Measurements from ENCODE around the gene CIART.
"Not testable (repeated sequence)": the region's sequence is repeated elsewhere in the genome, so short reads cannot be mapped to it uniquely, and the experiment has no call there.

The CIART gene

DNA sequence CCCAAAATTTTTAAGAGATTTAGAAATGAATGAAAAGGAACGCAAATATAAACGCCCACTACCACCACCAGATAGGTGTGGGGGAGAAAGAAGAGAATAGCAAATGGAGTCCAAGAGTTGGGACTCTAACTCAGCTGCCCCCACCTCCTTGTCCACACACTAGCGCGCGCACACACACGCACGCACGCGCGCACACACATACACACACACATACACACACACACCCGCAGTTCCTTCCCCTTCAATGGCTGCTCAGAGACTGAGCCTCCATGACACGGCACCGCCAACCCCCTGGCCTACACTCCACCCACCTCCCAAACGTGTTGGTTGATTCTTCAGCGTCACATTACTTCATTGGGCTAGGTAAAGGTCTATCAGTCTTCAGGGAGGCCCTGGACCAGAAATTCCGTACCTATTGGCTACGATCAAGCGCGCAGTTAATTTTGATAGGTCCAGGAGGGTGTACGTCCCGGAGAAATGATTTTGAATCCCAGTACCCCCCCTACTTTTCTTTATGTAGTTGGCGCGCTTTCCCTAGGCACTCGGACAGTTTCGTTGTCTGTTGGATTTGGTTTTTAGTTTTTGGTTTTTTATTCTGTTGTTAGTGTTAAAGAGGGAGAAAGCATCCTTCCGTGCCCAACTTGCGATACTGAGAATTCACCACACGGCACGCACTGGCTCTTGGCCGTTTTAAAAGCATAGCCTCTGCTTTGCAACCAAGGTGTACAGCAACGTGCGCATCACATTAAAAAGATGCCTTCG lies 46.3 kb upstream of the CIART start, which contains the start of gene ANP32E:
TSS of gene ANP32E (minus strand) at position 261 of the 762 bp plus-strand sequence. CDS start 326 bp downstream, outside the sequence.
- peaks cover 6% of the 10 kb centered on the region; the same call in 1 of the 2 replicates for H4K20me1 ChIP-seq (ENCODE audit: insufficient read depth, low read length)
- peak within 1 kb of the TSS; percentile 93 for H3K9ac ChIP-seq (ENCODE audit: low read length)
- peaks cover 48% of the 10 kb centered on the region for H3K79me2 ChIP-seq (ENCODE audit: low read length)
- H3K27ac ChIP-seq (ENCODE audit: low read length) = peak within 1 kb of the TSS; percentile 92
- H3K36me3 ChIP-seq (replicated peaks; ENCODE audit: insufficient read depth, low read length) = no peaks in the 10 kb centered on the region; the same call in 1 of the 2 replicates
- peak within 1 kb of the TSS; percentile 69 for H3K4me2 ChIP-seq (ENCODE audit: low read depth, low read length)
- TF ChIP-seq EZH2 (optimal IDR thresholded peaks at IDR 0.05; ENCODE audit: low read depth, low read length) (no peak), EZH2phosphoT487 (IDR thresholded peaks at IDR 0.05; ENCODE audit: low read length) (no peak)
- TF ChIP-seq, protein P1, sequence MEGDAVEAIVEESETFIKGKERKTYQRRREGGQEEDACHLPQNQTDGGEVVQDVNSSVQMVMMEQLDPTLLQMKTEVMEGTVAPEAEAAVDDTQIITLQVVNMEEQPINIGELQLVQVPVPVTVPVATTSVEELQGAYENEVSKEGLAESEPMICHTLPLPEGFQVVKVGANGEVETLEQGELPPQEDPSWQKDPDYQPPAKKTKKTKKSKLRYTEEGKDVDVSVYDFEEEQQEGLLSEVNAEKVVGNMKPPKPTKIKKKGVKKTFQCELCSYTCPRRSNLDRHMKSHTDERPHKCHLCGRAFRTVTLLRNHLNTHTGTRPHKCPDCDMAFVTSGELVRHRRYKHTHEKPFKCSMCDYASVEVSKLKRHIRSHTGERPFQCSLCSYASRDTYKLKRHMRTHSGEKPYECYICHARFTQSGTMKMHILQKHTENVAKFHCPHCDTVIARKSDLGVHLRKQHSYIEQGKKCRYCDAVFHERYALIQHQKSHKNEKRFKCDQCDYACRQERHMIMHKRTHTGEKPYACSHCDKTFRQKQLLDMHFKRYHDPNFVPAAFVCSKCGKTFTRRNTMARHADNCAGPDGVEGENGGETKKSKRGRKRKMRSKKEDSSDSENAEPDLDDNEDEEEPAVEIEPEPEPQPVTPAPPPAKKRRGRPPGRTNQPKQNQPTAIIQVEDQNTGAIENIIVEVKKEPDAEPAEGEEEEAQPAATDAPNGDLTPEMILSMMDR (IDR thresholded peaks at IDR 0.05; ENCODE audit: low read length) = peak; percentile 49; the same call in 1 of the 2 replicates
- no peaks in the 10 kb centered on the region for H3K9me3 ChIP-seq (replicated peaks; ENCODE audit: insufficient read depth, low read length)
- H3K4me1 ChIP-seq (ENCODE audit: low read length) = peaks cover 13% of the 10 kb centered on the region
- H3F3A ChIP-seq (ENCODE audit: insufficient read depth, low read length) = peaks cover 32% of the 10 kb centered on the region
- peak within 1 kb of the TSS; percentile 88 for H3K4me3 ChIP-seq (ENCODE audit: low read length)
- peak within 1 kb of the TSS; percentile 54 for H2AFZ ChIP-seq (ENCODE audit: low read length)
- no peaks in the 10 kb centered on the region for H3K27me3 ChIP-seq (replicated peaks; ENCODE audit: insufficient read depth, low read length)
- no peaks in the 10 kb centered on the region for H3K9me2 ChIP-seq (replicated peaks; ENCODE audit: insufficient read depth, low read length)
- DNase-seq = peak; percentile 100

GRCh38 chr1:150236614-150237100 lies 45.7 kb upstream of the CIART start:
- H3F3A ChIP-seq (ENCODE audit: insufficient read depth, low read length) = peaks cover 29% of the 10 kb centered on the region
- peak overlapping the region; percentile 92 for H3K27ac ChIP-seq (ENCODE audit: low read length)
- DNase-seq = no peak

GRCh38 chr1:150237176-150237575 lies 45.2 kb upstream of the CIART start:
- peaks cover 13% of the 10 kb centered on the region for H3K4me1 ChIP-seq (ENCODE audit: low read length)
- peaks cover 27% of the 10 kb centered on the region for H3F3A ChIP-seq (ENCODE audit: insufficient read depth, low read length)
- peak overlapping the region; percentile 53 for H3K4me2 ChIP-seq (ENCODE audit: low read depth, low read length)
- H3K9me2 ChIP-seq (replicated peaks; ENCODE audit: insufficient read depth, low read length); H3K4me3 ChIP-seq (ENCODE audit: low read length); H3K36me3 ChIP-seq (replicated peaks; ENCODE audit: insufficient read depth, low read length); H3K27me3 ChIP-seq (replicated peaks; ENCODE audit: insufficient read depth, low read length); H3K9ac ChIP-seq (ENCODE audit: low read length); H3K9me3 ChIP-seq (replicated peaks; ENCODE audit: insufficient read depth, low read length); DNase-seq; H4K20me1 ChIP-seq (ENCODE audit: insufficient read depth, low read length): not testable (repeated sequence)
- H3K27ac ChIP-seq (ENCODE audit: low read length) = peak overlapping the region; percentile 92; the same call in 1 of the 2 replicates
- peak overlapping the region; percentile 39; the same call in 1 of the 2 replicates for H2AFZ ChIP-seq (ENCODE audit: low read length)
- peaks cover 37% of the 10 kb centered on the region for H3K79me2 ChIP-seq (ENCODE audit: low read length)

More at GRCh38 chr1:150236614-150237100, 45.7 kb upstream of the CIART start:
- H3K36me3 ChIP-seq (replicated peaks; ENCODE audit: insufficient read depth, low read length) = no peaks in the 10 kb centered on the region
- peak overlapping the region; percentile 59 for H3K4me3 ChIP-seq (ENCODE audit: low read length)
- peak overlapping the region; percentile 53 for H3K4me2 ChIP-seq (ENCODE audit: low read depth, low read length)
- no peaks in the 10 kb centered on the region for H3K9me3 ChIP-seq (replicated peaks; ENCODE audit: insufficient read depth, low read length)
- no peaks in the 10 kb centered on the region for H3K9me2 ChIP-seq (replicated peaks; ENCODE audit: insufficient read depth, low read length)
- peaks cover 42% of the 10 kb centered on the region for H3K79me2 ChIP-seq (ENCODE audit: low read length)
- TF ChIP-seq EZH2phosphoT487 (IDR thresholded peaks at IDR 0.05; ENCODE audit: low read length) = no peak
- TF ChIP-seq, protein P1 (IDR thresholded peaks at IDR 0.05; ENCODE audit: low read length) = peak; percentile 3; the same call in 1 of the 2 replicates
- H3K4me1 ChIP-seq (ENCODE audit: low read length) = peaks cover 13% of the 10 kb centered on the region
- H3K9ac ChIP-seq (ENCODE audit: low read length) = peak overlapping the region; percentile 57
- peak overlapping the region; percentile 39 for H2AFZ ChIP-seq (ENCODE audit: low read length)
- 0 out of 2 replicates have a peak, but pooled peaks cover 5% of the 10 kb centered on the region for H4K20me1 ChIP-seq (ENCODE audit: insufficient read depth, low read length)
- no peaks in the 10 kb centered on the region for H3K27me3 ChIP-seq (replicated peaks; ENCODE audit: insufficient read depth, low read length)

All from MM.1S (cell line).